Sigmoid colon (tissue), 7 donors: ENCODE measurements around the gene KCNG2. TPM values are rescaled to one million over a fixed set of nuclear protein-coding genes. Genes with fewer than 3 reads are reported as not detected.

Source experiments
- DNase-seq: peaks from one replicate; pipeline ENCODE4 v3.0.0-alpha.2; 2019
- H3K27ac ChIP-seq, 4 donors: fragments of 200-600 bp; sonication (generic); one replicate each; pipeline ENCODE4 v1.5.1; 2016 to 2019; ENCODE audit warnings: mild to moderate bottlenecking in 1 of 4
- H3K27me3 ChIP-seq, 3 donors: fragments of 200-600 bp; sonication (generic); one replicate each; pipeline ENCODE4 v1.5.1; 2019; ENCODE audit warnings: mild to moderate bottlenecking in 1 of 3
- H3K36me3 ChIP-seq, 4 donors: fragments of 200-600 bp; sonication (generic); one replicate each; pipeline ENCODE4 v1.5.1; 2016 to 2019
- H3K4me1 ChIP-seq, 4 donors: fragments of 200-600 bp; sonication (generic); one replicate each; pipeline ENCODE4 v1.5.1; 2017 to 2019
- H3K4me3 ChIP-seq, 4 donors: fragments of 200-600 bp; sonication (generic); one replicate each; pipeline ENCODE4 v1.5.1; 2017 to 2019; ENCODE audit warnings: mild to moderate bottlenecking in 2 of 4, moderate library complexity in 1 of 4
- H3K9me3 ChIP-seq, 4 donors: fragments of 200-600 bp in 3 of 4; sonication (generic) in 3 of 4; one replicate each; pipeline versions ENCODE4 v1.5.1 to v1.6.1; 2013 to 2019
- CTCF ChIP-seq, 4 experiments: fragments of 450-650 bp in 3 of 4; fragments of 200-600 bp in 1 of 4; IDR thresholded peaks; one replicate each; pipeline ENCODE4 v1.5.1; 2016 to 2019; ENCODE audit warnings: antibody characterized with exemption in 4 of 4, mild to moderate bottlenecking in 3 of 4, moderate library complexity in 2 of 4
- EP300 ChIP-seq, 4 donors: sonication (generic); formaldehyde crosslinking; IDR thresholded peaks; one replicate each; pipeline ENCODE4 v1.6.1; 2017; ENCODE audit warnings: antibody characterized with exemption in 4 of 4
- POLR2A ChIP-seq, 2 donors: fragments of 450-650 bp; IDR thresholded peaks; one replicate each; pipeline ENCODE4 v1.6.1; 2016; ENCODE audit warnings: antibody characterized with exemption in 2 of 2, mild to moderate bottlenecking in 2 of 2, moderate library complexity in 2 of 2
- POLR2AphosphoS5 ChIP-seq, 4 donors: sonication (generic); formaldehyde crosslinking; IDR thresholded peaks; one replicate each; pipeline ENCODE4 v1.6.1; 2017; ENCODE audit warnings: antibody characterized with exemption in 4 of 4
- WGBS, 2 donors: extraction: QIAGEN DNeasy Blood & Tissue Kit; methylation state at CpG; one replicate each; pipeline ENCODE4 v1.1.7; 2013; 5-methylcytosine and 5-hydroxymethylcytosine counted together
- intact Hi-C: fragments of 100-400 bp; cut with DNase I; formaldehyde crosslinking; loops from one replicate; pipeline ENCODE4 v1.15.1; 2023
- polyA plus RNA-seq, 3 donors: library from polyadenylated mRNA; stranded (reverse); fragments of 200-250 nt; gene quantifications; one replicate each; pipeline ENCODE4 v1.2.3, GENCODE V29; 2013
- total RNA-seq, 4 donors: library from RNA; depleted of rRNA; stranded (reverse); fragments of >200 nt; gene quantifications; one replicate each; pipeline ENCODE4 v1.1.0, GENCODE V29; 2016
- donor health status: healthy with polysubstance abuse.
- donor health status: Bipolar disorder and iron deficiency.
- donor health status: healthy.

Gene KCNG2
- total and polyA plus RNA-seq, 7 donors = 0.15 to 0.41 TPM; not detected in 5

- TF ChIP-seq POLR2A (IDR thresholded peaks at IDR 0.05) = no peak
- no peak for TF ChIP-seq POLR2AphosphoS5 (IDR thresholded peaks at IDR 0.05)
- TF ChIP-seq CTCF (IDR thresholded peaks at IDR 0.05) = no peak
- no peak for TF ChIP-seq EP300 (IDR thresholded peaks at IDR 0.05)
- H3K27ac ChIP-seq = no peak overlapping the region
- H3K9me3 ChIP-seq = no peaks in the 10 kb centered on the region
- WGBS, 2 donors = 96% methylated on average over 27 of the region's 27 CpGs
- intact Hi-C loops = no loop called here
- peaks cover 0 to 2% (median 0%) of the 10 kb centered on the region in 3 donors for H3K27me3 ChIP-seq
- H3K4me1 ChIP-seq = no peaks in the 10 kb centered on the region
- H3K36me3 ChIP-seq = peaks cover 0 to 25% (median 17%) of the 10 kb centered on the region in 4 donors
- no peak overlapping the region for H3K4me3 ChIP-seq
- DNase-seq = peak; percentile 60
Observed at GRCh38 chr18:79904357-79905147, 106.8 kb downstream of the KCNG2 start.

GRCh38 chr18:79905389-79905911, 107.7 kb downstream of the KCNG2 start:
- no peaks in the 10 kb centered on the region for H3K4me1 ChIP-seq
- H3K27ac ChIP-seq = no peak overlapping the region
- H3K27me3 ChIP-seq = no peaks in the 10 kb centered on the region
- TF ChIP-seq CTCF (IDR thresholded peaks at IDR 0.05) (no peak), POLR2A (IDR thresholded peaks at IDR 0.05) (no peak), EP300 (IDR thresholded peaks at IDR 0.05) (no peak), POLR2AphosphoS5 (IDR thresholded peaks at IDR 0.05) (no peak)
- peaks cover 0 to 25% (median 17%) of the 10 kb centered on the region in 4 donors for H3K36me3 ChIP-seq
- intact Hi-C loops = no loop called here
- no peak overlapping the region for H3K4me3 ChIP-seq
- 94% methylated on average over 21 of the region's 21 CpGs for WGBS, 2 donors
- no peak for DNase-seq
- H3K9me3 ChIP-seq = no peaks in the 10 kb centered on the region

- no peak for DNase-seq
- H3K9me3 ChIP-seq = no peaks in the 10 kb centered on the region
- H3K27ac ChIP-seq = no peak overlapping the region
- intact Hi-C loops = no loop called here
- no peaks in the 10 kb centered on the region for H3K27me3 ChIP-seq
- no peaks in the 10 kb centered on the region for H3K4me1 ChIP-seq
- no peak for TF ChIP-seq POLR2AphosphoS5 (IDR thresholded peaks at IDR 0.05)
- TF ChIP-seq CTCF (IDR thresholded peaks at IDR 0.05) = no peak
- TF ChIP-seq POLR2A (IDR thresholded peaks at IDR 0.05) = no peak
- no peak for TF ChIP-seq EP300 (IDR thresholded peaks at IDR 0.05)
- no peak overlapping the region for H3K4me3 ChIP-seq
- peaks cover 0 to 25% (median 17%) of the 10 kb centered on the region in 4 donors for H3K36me3 ChIP-seq
- 74 to 76% methylated on average over 1 of the region's 1 CpG for WGBS, 2 donors
Observed at GRCh38 chr18:79905993-79906392, 108.3 kb downstream of the KCNG2 start.

GRCh38 chr18:79906706-79907105, 109.0 kb downstream of the KCNG2 start:
- no peak overlapping the region for H3K27ac ChIP-seq
- H3K9me3 ChIP-seq = no peaks in the 10 kb centered on the region
- H3K27me3 ChIP-seq = no peaks in the 10 kb centered on the region
- WGBS, 2 donors = 96 to 97% methylated on average over 2 of the region's 2 CpGs
- no peak for DNase-seq
- intact Hi-C loops = no loop called here
- H3K36me3 ChIP-seq = peaks cover 0 to 25% (median 17%) of the 10 kb centered on the region in 4 donors
- no peak overlapping the region for H3K4me3 ChIP-seq
- TF ChIP-seq EP300 (IDR thresholded peaks at IDR 0.05) (no peak), CTCF (IDR thresholded peaks at IDR 0.05) (no peak)
- no peaks in the 10 kb centered on the region for H3K4me1 ChIP-seq
